B cell (primary cell): ENCODE measurements around the gene SFTPB. TPM values are rescaled to one million over a fixed set of nuclear protein-coding genes. Genes with fewer than 3 reads are reported as not detected.

ENCODE experiments used
- ATAC-seq: fragments of 200-7000 bp; cut with Tn5 transposase; one replicate; pipeline ENCODE4 v1.10.0; 2021; ENCODE audit warnings: low read depth, mild to moderate bottlenecking, moderate number of reproducible peaks, moderate library complexity
- CTCF ChIA-PET: fragments of 350-600 bp; sonication (Branson Sonifier 250); formaldehyde crosslinking; loops from one replicate; lab custom pipeline; 2021; ENCODE audit warnings: antibody characterized with exemption, inconsistent platforms; lab: Charles Lee
- POLR2A ChIA-PET: fragments of 350-600 bp; sonication (Branson Sonifier 250); formaldehyde crosslinking; loops from one replicate; lab custom pipeline; 2021; ENCODE audit warnings: antibody characterized with exemption; lab: Charles Lee
- DNase-seq: peaks from one replicate; pipeline ENCODE4 v3.0.0; 2013
- H2AFZ ChIP-seq: 2 replicates; pipeline ENCODE4 v1.6.1; 2012; ENCODE audit warnings: mild to moderate bottlenecking, low read depth, low read length; ENCODE audit not compliant: insufficient read depth, poor library complexity, severe bottlenecking
- H3K27ac ChIP-seq, 2 donors: 1 replicate in 1 of 2; 2 replicates in 1 of 2; pipeline ENCODE4 v1.5.1; 2012 to 2013; ENCODE audit warnings: low read length in 2 of 2, mild to moderate bottlenecking in 2 of 2, moderate library complexity in 1 of 2
- H3K27me3 ChIP-seq, 4 experiments: fragments of 200-600 bp in 1 of 4; sonication (generic) in 1 of 4; replicated peaks in 1 of 4; 1 replicate in 2 of 4; 2 replicates in 2 of 4; pipeline versions ENCODE4 v1.6.1 to v1.7.0; 2013 to 2016; ENCODE audit warnings: low read length in 3 of 4, mild to moderate bottlenecking in 2 of 4, mixed read lengths in 1 of 4, moderate library complexity in 1 of 4; ENCODE audit not compliant: insufficient read depth in 4 of 4, control insufficient read depth in 3 of 4; ENCODE audit errors: control extremely low read depth in 1 of 4
- H3K36me3 ChIP-seq, 2 experiments: replicated peaks in 1 of 2; 1 replicate in 1 of 2; 2 replicates in 1 of 2; pipeline versions ENCODE4 v1.6.1 to v1.7.1; 2013; ENCODE audit warnings: low read length in 1 of 2; ENCODE audit not compliant: insufficient read depth in 2 of 2, control insufficient read depth in 1 of 2; ENCODE audit errors: control extremely low read depth in 1 of 2, extremely low read depth in 1 of 2
- H3K4me1 ChIP-seq, 2 donors: fragments of 200-600 bp in 1 of 2; sonication (generic) in 1 of 2; 1 replicate in 1 of 2; 2 replicates in 1 of 2; pipeline versions ENCODE4 v1.5.1 to v1.6.1; 2013 to 2017; ENCODE audit warnings: low read length in 2 of 2; ENCODE audit not compliant: control insufficient read depth in 2 of 2, insufficient read depth in 2 of 2
- H3K4me2 ChIP-seq: replicated peaks from 2 replicates; pipeline ENCODE3; 2012; ENCODE audit warnings: mild to moderate bottlenecking, low read depth, low read length; ENCODE audit not compliant: poor library complexity, severe bottlenecking
- H3K4me3 ChIP-seq, 5 experiments: fragments of 200-600 bp in 1 of 5; sonication (generic) in 1 of 5; 1 replicate in 3 of 5; 2 replicates in 2 of 5; pipeline versions ENCODE4 v1.5.1 to v1.7.0; 2011 to 2016; ENCODE audit warnings: low read length in 4 of 5, mild to moderate bottlenecking in 4 of 5, low read depth in 2 of 5, control low read depth in 1 of 5, moderate library complexity in 1 of 5; ENCODE audit not compliant: insufficient read depth in 1 of 5; ENCODE audit errors: control extremely low read depth in 1 of 5, extremely low read depth in 1 of 5
- H3K79me2 ChIP-seq: fragments of 200-600 bp; sonication (generic); one replicate; pipeline ENCODE4 v1.6.0; 2016; ENCODE audit warnings: low read length; ENCODE audit not compliant: control insufficient read depth, insufficient read depth
- H3K9ac ChIP-seq: fragments of 200-600 bp; sonication (generic); 2 replicates; pipeline ENCODE4 v1.6.1; 2017; ENCODE audit warnings: mild to moderate bottlenecking, low read length, moderate library complexity
- H3K9me3 ChIP-seq, 3 donors: one replicate each; pipeline versions ENCODE4 v1.6.1 to v1.7.1; 2013; ENCODE audit warnings: low read length in 2 of 3; ENCODE audit not compliant: control insufficient read depth in 2 of 3, insufficient read depth in 1 of 3; ENCODE audit errors: control extremely low read depth in 1 of 3
- H4K20me1 ChIP-seq: 2 replicates; pipeline ENCODE4 v1.6.0; 2012; ENCODE audit warnings: mild to moderate bottlenecking, low read length; ENCODE audit not compliant: insufficient read depth, control insufficient read depth, poor library complexity, severe bottlenecking
- H3K27ac Mint-ChIP-seq: one replicate; pipeline ENCODE4 v1.8.0; 2021; ENCODE audit warnings: mixed read lengths
- H3K27me3 Mint-ChIP-seq: one replicate; pipeline ENCODE4 v1.8.0; 2021; ENCODE audit warnings: mixed read lengths
- H3K4me1 Mint-ChIP-seq: one replicate; pipeline ENCODE4 v1.8.0; 2021; ENCODE audit warnings: mixed read lengths
- H3K4me3 Mint-ChIP-seq: one replicate; pipeline ENCODE4 v1.8.0; 2021; ENCODE audit warnings: mixed read lengths
- H3K9me3 Mint-ChIP-seq: one replicate; pipeline ENCODE4 v1.8.0; 2022; ENCODE audit warnings: mixed read lengths; ENCODE audit not compliant: insufficient read depth
- CTCF ChIP-seq: fragments of 200-600 bp; IDR thresholded peaks from one replicate; pipeline ENCODE4 v1.8.0; 2022; ENCODE audit warnings: antibody characterized with exemption, mild to moderate bottlenecking
- EZH2 ChIP-seq: IDR thresholded peaks from 2 replicates; pipeline ENCODE4 v1.6.1; 2012; ENCODE audit warnings: borderline replicate concordance, low read depth, mild to moderate bottlenecking, moderate library complexity, low read length; ENCODE audit not compliant: insufficient read depth, poor library complexity, severe bottlenecking
- WGBS: methylation state at CpG from one replicate; pipeline ENCODE4 v1.1.5; 2013; ENCODE audit warnings: missing lambda C conversion rate; ENCODE audit not compliant: insufficient coverage; 5-methylcytosine and 5-hydroxymethylcytosine counted together
- intact Hi-C: fragments of 100-400 bp; cut with micrococcal nuclease; formaldehyde crosslinking; loops from one replicate; pipeline ENCODE4 v1.10.0; 2022
- polyA plus RNA-seq: library from polyadenylated mRNA; depleted of rRNA; stranded (reverse); fragments of >200 nt; gene quantifications from 2 replicates; pipeline ENCODE4 v1.2.3, GENCODE V29; 2012
- total RNA-seq, 2 donors: library from RNA; stranded (reverse); fragments of 120-200 nt in 1 of 2; gene quantifications; 1 replicate in 1 of 2; 2 replicates in 1 of 2; pipeline versions ENCODE4 v1.2.3 to v1.2.4, GENCODE V29; 2013 to 2022

SFTPB gene
- total and polyA plus RNA-seq, 2 donors (not counting 1 experiment from before 2014, with no cell fraction given): not detected

GRCh38 chr2:85681372-85681763 lies 13.4 kb upstream of the SFTPB start:
- Histone ChIP-seq H3K9ac (no peak overlapping the region), H3K27ac (no peak overlapping the region), H3K36me3 (no peaks in the 10 kb centered on the region), H2AFZ (no peak overlapping the region), H3K4me2 (no peak overlapping the region), H3K9me3 (peaks cover 0 to 4% (median 0%) of the 10 kb centered on the region in 3 donors), H3K79me2 (no peaks in the 10 kb centered on the region), H3K4me1 (peaks cover 0 to 7% of the 10 kb centered on the region in 2 donors), H3K4me3 (no peak overlapping the region), H3K27me3 (peaks cover 0 to 17% (median 6%) of the 10 kb centered on the region in 4 experiments), H4K20me1 (no peaks in the 10 kb centered on the region)
- DNase-seq (no peak), ATAC-seq (no peak)
- Mint-ChIP-seq H3K27me3 (peaks cover 20% of the 10 kb centered on the region), H3K9me3 (no peaks in the 10 kb centered on the region), H3K27ac (no peak overlapping the region), H3K4me1 (peaks cover 7% of the 10 kb centered on the region), H3K4me3 (no peak overlapping the region)
- 93% methylated on average over 5 of the region's 5 CpGs for WGBS
- intact Hi-C loops: no loop called here
- CTCF ChIA-PET: interaction anchor here (1.0 to 4.6 kb wide), 3 partner anchors 25 to 135 kb away, joined by 3 to 75 read pairs (median 19); no protein-coding TSS in a partner anchor
- POLR2A ChIA-PET: no interaction called here
- no peak for TF ChIP-seq EZH2
- TF ChIP-seq CTCF: no peak

GRCh38 chr2:85680707-85681371 lies 12.8 kb upstream of the SFTPB start:
- Mint-ChIP-seq H3K4me3 (no peak overlapping the region), H3K9me3 (no peaks in the 10 kb centered on the region), H3K27ac (no peak overlapping the region), H3K4me1 (peaks cover 7% of the 10 kb centered on the region), H3K27me3 (peaks cover 20% of the 10 kb centered on the region)
- 88% methylated on average over 1 of the region's 2 CpGs for WGBS
- Histone ChIP-seq H2AFZ (no peak overlapping the region), H3K4me3 (no peak overlapping the region), H3K4me2 (no peak overlapping the region), H3K36me3 (no peaks in the 10 kb centered on the region), H3K27me3 (peaks cover 0 to 17% (median 6%) of the 10 kb centered on the region in 4 experiments), H3K9me3 (peaks cover 0 to 4% (median 0%) of the 10 kb centered on the region in 3 donors), H3K9ac (no peak overlapping the region), H3K4me1 (peaks cover 0 to 7% of the 10 kb centered on the region in 2 donors), H3K27ac (no peak overlapping the region), H3K79me2 (no peaks in the 10 kb centered on the region), H4K20me1 (no peaks in the 10 kb centered on the region)
- no peak for TF ChIP-seq EZH2
- TF ChIP-seq CTCF: no peak
- DNase-seq (no peak), ATAC-seq (no peak)
- POLR2A ChIA-PET: no interaction called here
- CTCF ChIA-PET: interaction anchor here (1.0 to 4.6 kb wide), 5 partner anchors 17 to 136 kb away, joined by 3 to 75 read pairs (median 6); no protein-coding TSS in a partner anchor
- intact Hi-C loops: no loop called here
